ENCODE results near the gene MAP3K12. TPM values are rescaled to one million over a fixed set of nuclear protein-coding genes. Genes with fewer than 3 reads are reported as not detected.
A peak's percentile ranks its signal among the peaks of the same experiment; 100 is the strongest.

MAP3K12 gene
- total and polyA plus RNA-seq, 10 of the 15 experiments (the other 5 are each of a cell fraction or from before 2014, with no cell fraction given), result 0.45 to 14.9 (median 6.9) TPM

DNA sequence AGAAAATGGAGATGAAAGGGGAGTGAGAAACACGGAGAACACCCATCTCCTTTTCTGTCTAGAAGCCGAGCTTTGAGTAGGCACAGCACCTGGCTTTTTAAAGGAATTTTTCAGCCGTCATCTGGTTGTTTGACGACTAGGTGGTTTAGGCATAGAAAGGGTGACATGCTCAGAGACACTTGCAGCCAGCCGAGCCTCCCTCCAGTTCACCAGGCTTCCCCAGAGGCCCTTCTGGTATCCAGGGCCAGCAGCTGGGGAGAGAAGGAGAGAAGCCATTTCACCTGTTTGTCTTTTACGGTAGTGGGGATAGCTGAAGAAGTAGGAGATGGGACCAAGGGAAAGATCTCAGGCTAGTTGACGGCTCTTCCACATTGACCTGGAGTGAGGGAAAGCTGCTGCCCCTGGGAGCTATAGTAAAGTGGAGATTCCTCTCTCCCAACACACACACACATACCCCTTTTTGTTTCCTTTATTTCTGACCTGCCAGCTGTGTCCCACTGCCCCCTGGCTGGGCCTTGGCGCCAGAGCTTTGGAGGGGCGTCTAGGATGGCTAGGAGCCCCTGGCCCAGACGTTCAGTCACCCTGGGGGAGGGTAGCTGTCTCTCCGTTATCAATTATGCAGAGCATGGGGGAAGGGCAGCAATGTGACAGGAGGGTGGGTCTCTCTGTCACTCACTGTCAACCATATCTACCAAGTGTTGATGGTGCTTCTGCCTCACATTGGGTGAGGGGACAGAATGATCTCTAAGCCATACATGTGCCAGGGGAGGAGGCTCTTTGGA lies 5.5 kb downstream of the MAP3K12 start:
- ChIA-PET SMC1A (ENCODE audit: uncharacterized antibody, unreplicated experiment) (interaction anchor here (0.6 to 3.1 kb wide), 8 partner anchors 15 to 250 kb away, joined by 3 to 9 read pairs (median 3); no protein-coding TSS in a partner anchor), POLR2A (interaction anchor here (0.6 to 2.1 kb wide), 8 partner anchors 12 to 287 kb away, joined by 3 to 6 read pairs (median 3); partner anchors contain the start of gene ITGB7), RAD21 (ENCODE audit: unreplicated experiment) (interaction anchor here (1.0 to 1.5 kb wide), 5 partner anchors 12 to 182 kb away, joined by 3 to 7 read pairs (median 4); partner anchors contain the start of gene ATP5MC2), CTCF (interaction anchor here (0.8 to 4.8 kb wide), 7 partner anchors 9 to 169 kb away, joined by 3 to 20 read pairs (median 3); partner anchors contain the start of genes NPFF and PRR13)
- Histone ChIP-seq H3K4me2 (ENCODE audit: control insufficient read depth, insufficient read depth) (peak overlapping the region; percentile 96), H3K27me3 (replicated peaks in 1 of 2; ENCODE audit: control insufficient read depth in 2 of 2, insufficient read depth in 2 of 2, low read length in 1 of 2) (no peaks in the 10 kb centered on the region), H3K4me1 (ENCODE audit: control insufficient read depth, insufficient read depth, low read length) (peaks cover 17% of the 10 kb centered on the region), H3K4me3 (peak overlapping the region; percentile 87), H2AFZ (ENCODE audit: control insufficient read depth, low read depth, low read length) (peak overlapping the region; percentile 90), H3K9me3 (replicated peaks; ENCODE audit: control insufficient read depth, insufficient read depth, low read length) (no peaks in the 10 kb centered on the region), H3K9ac (ENCODE audit: control insufficient read depth, insufficient read depth, low read length) (peak overlapping the region; percentile 74), H3K79me2 (ENCODE audit: control insufficient read depth, insufficient read depth, low read length) (no peaks in the 10 kb centered on the region), H3K27ac (ENCODE audit: control insufficient read depth, insufficient read depth) (peak overlapping the region; percentile 46; the same call in 1 of the 2 replicates), H3K36me3 (ENCODE audit: control insufficient read depth in 2 of 2, insufficient read depth in 2 of 2, low read length in 1 of 2) (no peaks in the 10 kb centered on the region), H4K20me1 (ENCODE audit: control insufficient read depth, insufficient read depth) (no peaks in the 10 kb centered on the region)
- TF ChIP-seq, protein P1, sequence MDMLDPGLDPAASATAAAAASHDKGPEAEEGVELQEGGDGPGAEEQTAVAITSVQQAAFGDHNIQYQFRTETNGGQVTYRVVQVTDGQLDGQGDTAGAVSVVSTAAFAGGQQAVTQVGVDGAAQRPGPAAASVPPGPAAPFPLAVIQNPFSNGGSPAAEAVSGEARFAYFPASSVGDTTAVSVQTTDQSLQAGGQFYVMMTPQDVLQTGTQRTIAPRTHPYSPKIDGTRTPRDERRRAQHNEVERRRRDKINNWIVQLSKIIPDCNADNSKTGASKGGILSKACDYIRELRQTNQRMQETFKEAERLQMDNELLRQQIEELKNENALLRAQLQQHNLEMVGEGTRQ (IDR thresholded peaks at IDR 0.05; ENCODE audit: borderline replicate concordance, low read depth, low read length), result no peak
- TF ChIP-seq CREM (IDR thresholded peaks at IDR 0.05; ENCODE audit: low read depth), result no peak
- TF ChIP-seq HDAC2 (IDR thresholded peaks at IDR 0.05), result no peak
- TF ChIP-seq IKZF1 (conservative IDR thresholded peaks at IDR 0.05), result no peak
- no peak for TF ChIP-seq ZNF384 (IDR thresholded peaks at IDR 0.05; ENCODE audit: borderline replicate concordance, low read depth, low read length)
- no peak for TF ChIP-seq KAT2A (conservative IDR thresholded peaks at IDR 0.05; ENCODE audit: control insufficient read depth, low read depth, low read length)
- no peak for TF ChIP-seq STAT3 (IDR thresholded peaks at IDR 0.05; ENCODE audit: low read depth, low read length)
- no peak for TF ChIP-seq NFIC (IDR thresholded peaks at IDR 0.05; ENCODE audit: low read depth, low read length)
- TF ChIP-seq ZNF622 (IDR thresholded peaks at IDR 0.05), result no peak
- TF ChIP-seq TCF3 (IDR thresholded peaks at IDR 0.05; ENCODE audit: borderline replicate concordance, insufficient read depth, low read depth, low read length), result no peak
- TF ChIP-seq PAX8 (IDR thresholded peaks at IDR 0.05), result no peak
- no peak; the same call in 1 of the 2 replicates for TF ChIP-seq SIN3A (IDR thresholded peaks at IDR 0.05; ENCODE audit: low read depth, low read length)
- no peak for DNase-seq (ENCODE audit: low read depth, low spot score)
- ATAC-seq, result peak; percentile 5
- TSS peak; percentile 70 for BruUV-seq (replicated peaks)
- FAIRE-seq, result peak; percentile 68
- WGBS (ENCODE audit: insufficient coverage, insufficient replicate concordance, low lambda C conversion rate, missing lambda C conversion rate), result 62% methylated on average over 11 of the region's 11 CpGs
- intact Hi-C loops (cut with micrococcal nuclease; ENCODE audit: unreplicated experiment) (no loop called here), in situ Hi-C loops (cut with MboI) (no loop called here)
